PFSK-1 (cell line): ENCODE data around the gene INF2.

Experiments used
- FOXP2 ChIP-seq: optimal IDR thresholded peaks from 2 replicates; pipeline ENCODE3; 2011; ENCODE audit warnings: borderline replicate concordance, control low read depth, inconsistent platforms; ENCODE audit not compliant: insufficient read depth; ENCODE audit errors: extremely low read length, extremely low read depth
- POLR2AphosphoS5 ChIP-seq: IDR thresholded peaks from 2 replicates; pipeline ENCODE4 v1.6.1; 2012; ENCODE audit warnings: low read depth, mild to moderate bottlenecking, control low read depth, low read length, moderate library complexity
- REST ChIP-seq, 2 experiments: IDR thresholded peaks; 2 replicates each; pipeline versions ENCODE4 v1.6.1 to v1.8.0; 2011 to 2012; ENCODE audit warnings: low read depth in 2 of 2, low read length in 2 of 2, control low read depth in 1 of 2, inconsistent platforms in 1 of 2, mild to moderate bottlenecking in 1 of 2, moderate library complexity in 1 of 2; ENCODE audit not compliant: insufficient read depth in 1 of 2
- SIN3A ChIP-seq: IDR thresholded peaks from 2 replicates; pipeline ENCODE4 v1.6.1; 2012; ENCODE audit warnings: mild to moderate bottlenecking, low read length, moderate library complexity, borderline replicate concordance; ENCODE audit not compliant: insufficient read depth
- TAF1 ChIP-seq: IDR thresholded peaks from 2 replicates; pipeline ENCODE4 v1.6.1; 2012; ENCODE audit warnings: low read length, control low read depth, borderline replicate concordance; ENCODE audit not compliant: insufficient read depth

Gene INF2

DNA sequence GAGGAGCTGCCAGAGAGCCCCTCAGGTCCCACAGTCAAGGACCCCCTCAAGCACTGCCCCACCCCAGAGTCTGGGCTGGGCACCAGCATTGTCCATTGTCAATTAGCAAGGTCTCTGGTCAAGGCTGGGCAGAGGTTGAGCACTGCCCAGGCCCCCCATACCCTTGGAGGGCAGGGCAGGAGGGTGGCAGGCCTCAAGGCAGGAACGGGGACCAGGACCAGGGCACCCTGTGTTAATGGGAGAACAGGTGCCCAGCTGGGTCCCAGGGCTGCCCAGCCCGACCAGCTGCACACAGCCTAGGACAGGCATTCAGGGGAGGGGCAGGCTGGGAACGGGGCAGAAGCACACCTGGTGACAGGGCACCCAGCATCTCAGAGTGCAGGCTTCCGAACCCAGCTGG is 82.0 kb downstream of the INF2 start:
- no peak for TF ChIP-seq REST (IDR thresholded peaks at IDR 0.05; ENCODE audit: insufficient read depth in 1 of 2, low read depth in 2 of 2, low read length in 2 of 2)
- no peak for TF ChIP-seq TAF1
- TF ChIP-seq SIN3A: no peak
- no peak for TF ChIP-seq FOXP2
- no peak for TF ChIP-seq POLR2AphosphoS5
